Measurements from ENCODE around the gene KRT8. TPM values are rescaled to one million over a fixed set of nuclear protein-coding genes. Genes with fewer than 3 reads are reported as not detected.
"Not testable (repeated sequence)": the region's sequence is repeated elsewhere in the genome, so short reads cannot be mapped to it uniquely, and the experiment has no call there.

KRT8 gene
- total and polyA plus RNA-seq, 2 of the 13 experiments (the other 11 are each of a cell fraction or from before 2014, with no cell fraction given), result 498 to 718 TPM

GRCh38 chr12:52904509-52905300 is at the start of gene KRT8 (continued):
- 0 out of 2 replicates have a peak, but pooled peaks have one; percentile 47 for TF ChIP-seq KDM4B (CRISPR knock-in tag; IDR thresholded peaks at IDR 0.05)
- TF ChIP-seq RBM39 (IDR thresholded peaks at IDR 0.05; ENCODE audit: low read depth, low read length, poor library complexity, severe bottlenecking), result peak; percentile 72
- peak; percentile 86; the same call in 1 of the 2 replicates for TF ChIP-seq ZNF430 (CRISPR knock-in tag; IDR thresholded peaks at IDR 0.05)
- TF ChIP-seq TEAD3 (CRISPR knock-in tag; optimal IDR thresholded peaks at IDR 0.05; ENCODE audit: borderline replicate concordance), result peak; percentile 29
- TF ChIP-seq SOX6 (IDR thresholded peaks at IDR 0.05), result not testable (repeated sequence)
- TF ChIP-seq SOX6 (CRISPR knock-in tag; IDR thresholded peaks at IDR 0.05), result peak; percentile 55
- peak; percentile 46 for TF ChIP-seq AGO1 (IDR thresholded peaks at IDR 0.05; ENCODE audit: low read depth, low read length, poor library complexity, severe bottlenecking)
- TF ChIP-seq BHLHE40 (IDR thresholded peaks at IDR 0.05; ENCODE audit: low read length), result peak; percentile 24; the same call in 1 of the 2 replicates
- TF ChIP-seq PAX8 (CRISPR knock-in tag; IDR thresholded peaks at IDR 0.05; ENCODE audit: borderline replicate concordance), result 0 out of 2 replicates have a peak, but pooled peaks have one; percentile 30
- 0 out of 2 replicates have a peak, but pooled peaks have one; percentile 46 for TF ChIP-seq THAP11 (CRISPR knock-in tag; IDR thresholded peaks at IDR 0.05)
- peak; percentile 73 for TF ChIP-seq NFYB (CRISPR knock-in tag; IDR thresholded peaks at IDR 0.05)
- peak; percentile 73; the same call in 1 of the 2 replicates for TF ChIP-seq POLR2AphosphoS2 (IDR thresholded peaks at IDR 0.05; ENCODE audit: low read depth, low read length)
- 0 out of 2 replicates have a peak, but pooled peaks have one; percentile 50 for TF ChIP-seq ZNF572 (CRISPR knock-in tag; IDR thresholded peaks at IDR 0.05)
- 0 out of 2 replicates have a peak, but pooled peaks have one; percentile 6 for TF ChIP-seq SP4 (CRISPR knock-in tag; IDR thresholded peaks at IDR 0.05)
- peak; percentile 81 for TF ChIP-seq ERF (CRISPR knock-in tag; IDR thresholded peaks at IDR 0.05)
- peak; percentile 56; the same call in 1 of the 2 replicates for TF ChIP-seq JUND (CRISPR knock-in tag; IDR thresholded peaks at IDR 0.05)
- peak; percentile 22; the same call in 1 of the 2 replicates for TF ChIP-seq RARA (CRISPR knock-in tag; IDR thresholded peaks at IDR 0.05)
- 0 out of 2 replicates have a peak, but pooled peaks have one; percentile 19 for TF ChIP-seq ESRRA (CRISPR knock-in tag; IDR thresholded peaks at IDR 0.05; ENCODE audit: low read depth)
